Stimulated activated CD4-positive, alpha-beta T cell treated with anti-CD3 and anti-CD28 coated beads, Interleukin-4, amount 100 ng/mL, for 48 hours (primary cell): Measurements from ENCODE around the gene CYP2W1.
"Not testable (repeated sequence)": the region's sequence is repeated elsewhere in the genome, so short reads cannot be mapped to it uniquely, and the experiment has no call there.

ENCODE experiments used
- DNase-seq, 2 donors: peaks; one replicate each; pipeline ENCODE4 v3.0.0-alpha.2; 2020; ENCODE audit warnings: low read depth in 2 of 2

Gene CYP2W1

DNA sequence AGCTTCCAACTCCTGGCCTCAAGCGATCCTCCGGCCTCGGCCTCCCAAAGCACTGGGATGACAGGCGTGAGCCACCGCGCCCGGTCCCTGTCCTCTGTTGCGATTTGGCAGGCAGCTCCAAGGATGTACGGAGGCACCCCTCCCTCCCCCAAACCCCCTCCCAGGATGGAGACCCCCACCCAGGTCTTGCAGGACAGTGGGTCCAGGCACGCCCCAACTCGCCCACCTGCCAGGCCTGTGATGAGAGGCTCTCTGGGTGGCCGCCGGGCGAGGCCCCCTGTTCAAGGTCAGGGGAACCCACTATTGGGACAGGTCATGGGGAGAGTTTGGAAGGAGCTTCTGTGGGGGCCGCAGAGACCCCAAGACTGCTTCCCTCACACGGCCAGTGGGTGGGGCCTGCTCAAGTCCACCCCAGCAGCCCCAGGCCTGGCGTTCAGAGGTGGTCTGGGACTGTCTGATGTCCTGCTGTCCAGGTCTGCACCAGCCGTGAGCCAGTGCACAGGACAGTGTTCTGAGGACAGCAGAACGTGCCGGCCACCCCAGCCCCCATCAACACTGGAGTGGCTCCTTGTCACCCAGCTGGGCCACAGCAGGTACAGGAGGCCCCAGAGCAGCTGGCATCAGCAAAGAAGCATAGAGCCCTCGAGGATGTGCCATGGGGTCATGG lies 31.0 kb upstream of the CYP2W1 start:
- no peak for DNase-seq

DNA sequence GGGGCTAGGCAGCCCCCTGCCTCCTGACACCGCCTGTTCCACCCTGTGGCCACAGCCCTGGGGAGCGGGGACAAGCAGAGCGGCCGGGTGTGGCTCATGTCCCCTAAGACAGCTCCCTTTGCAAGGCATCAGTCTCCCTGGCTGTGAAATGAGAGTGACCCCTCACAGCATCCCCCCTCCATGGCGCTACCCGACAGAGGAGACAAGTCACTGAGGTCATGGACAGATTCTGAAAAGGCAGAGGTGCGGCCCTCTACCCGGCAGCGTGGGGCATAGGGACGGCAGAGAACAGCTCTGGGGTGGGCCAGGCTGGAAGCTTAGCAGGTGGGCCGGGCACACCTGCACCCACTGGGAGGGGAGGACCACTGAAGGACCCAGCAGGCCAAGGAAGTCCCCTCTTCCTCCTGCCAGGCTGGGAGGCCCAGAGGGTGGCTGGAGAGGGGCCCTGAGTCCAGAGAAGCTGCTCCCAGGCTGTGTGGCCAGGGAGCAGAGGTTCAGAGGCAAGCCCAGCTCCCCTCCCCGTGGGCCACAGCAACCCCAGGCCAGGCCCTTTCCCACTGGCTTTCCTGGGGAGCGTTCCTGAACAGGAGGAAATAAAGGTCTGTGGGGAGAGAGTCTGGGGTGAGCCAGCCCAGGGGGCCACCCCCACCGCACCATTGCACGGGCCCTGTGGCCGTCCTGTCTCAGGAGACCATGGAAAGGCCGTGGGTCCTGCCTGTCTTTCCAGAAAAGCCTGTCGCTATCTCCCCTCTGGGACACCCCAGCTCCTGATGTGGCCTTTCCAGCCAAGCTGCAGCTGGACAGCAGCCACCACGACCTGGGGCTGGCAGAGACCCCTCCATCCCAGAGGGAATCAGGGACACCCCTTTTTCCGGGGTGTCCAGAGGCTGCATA lies 30.2 kb upstream of the CYP2W1 start:
- no peak for DNase-seq

DNA sequence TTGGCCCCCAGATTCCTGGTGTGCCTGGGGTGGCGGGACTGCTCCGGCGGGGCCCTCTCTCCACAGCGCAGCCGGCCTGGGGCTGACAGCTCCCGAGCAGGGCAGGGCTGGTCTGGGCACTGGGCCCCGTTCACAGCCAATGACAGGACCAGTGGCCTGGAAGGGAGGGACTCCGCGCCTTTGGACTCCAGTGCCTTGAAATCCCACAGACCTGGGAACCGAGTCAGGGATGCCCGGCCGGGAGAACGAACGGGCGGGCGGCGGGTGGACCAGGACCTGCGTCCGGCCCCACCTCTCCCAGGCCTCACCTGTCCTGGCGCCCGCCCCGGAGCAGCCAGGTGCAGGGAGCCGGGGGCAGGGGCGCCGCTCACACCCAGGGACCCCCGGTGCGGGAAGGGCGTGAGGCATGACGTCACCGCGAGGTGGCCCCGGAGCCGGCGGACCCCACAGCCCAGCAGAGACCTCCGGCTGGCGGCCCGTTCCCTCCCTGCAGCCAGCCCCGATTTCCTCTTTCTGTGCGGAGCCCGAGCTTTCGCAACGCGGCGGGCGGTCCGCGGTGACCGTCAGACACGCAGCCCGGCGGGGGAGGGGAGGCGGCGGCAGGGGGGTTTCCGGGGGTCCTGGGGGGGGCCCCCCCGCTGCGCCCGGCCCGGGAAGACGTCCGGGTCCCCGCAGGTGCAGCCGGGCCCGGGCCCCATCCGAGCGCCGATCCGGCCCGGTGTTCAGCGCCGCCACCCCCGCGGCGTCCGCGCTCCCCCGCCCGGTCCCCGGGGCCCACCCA lies 29.2 kb upstream of the CYP2W1 start:
- no peak for DNase-seq

DNA sequence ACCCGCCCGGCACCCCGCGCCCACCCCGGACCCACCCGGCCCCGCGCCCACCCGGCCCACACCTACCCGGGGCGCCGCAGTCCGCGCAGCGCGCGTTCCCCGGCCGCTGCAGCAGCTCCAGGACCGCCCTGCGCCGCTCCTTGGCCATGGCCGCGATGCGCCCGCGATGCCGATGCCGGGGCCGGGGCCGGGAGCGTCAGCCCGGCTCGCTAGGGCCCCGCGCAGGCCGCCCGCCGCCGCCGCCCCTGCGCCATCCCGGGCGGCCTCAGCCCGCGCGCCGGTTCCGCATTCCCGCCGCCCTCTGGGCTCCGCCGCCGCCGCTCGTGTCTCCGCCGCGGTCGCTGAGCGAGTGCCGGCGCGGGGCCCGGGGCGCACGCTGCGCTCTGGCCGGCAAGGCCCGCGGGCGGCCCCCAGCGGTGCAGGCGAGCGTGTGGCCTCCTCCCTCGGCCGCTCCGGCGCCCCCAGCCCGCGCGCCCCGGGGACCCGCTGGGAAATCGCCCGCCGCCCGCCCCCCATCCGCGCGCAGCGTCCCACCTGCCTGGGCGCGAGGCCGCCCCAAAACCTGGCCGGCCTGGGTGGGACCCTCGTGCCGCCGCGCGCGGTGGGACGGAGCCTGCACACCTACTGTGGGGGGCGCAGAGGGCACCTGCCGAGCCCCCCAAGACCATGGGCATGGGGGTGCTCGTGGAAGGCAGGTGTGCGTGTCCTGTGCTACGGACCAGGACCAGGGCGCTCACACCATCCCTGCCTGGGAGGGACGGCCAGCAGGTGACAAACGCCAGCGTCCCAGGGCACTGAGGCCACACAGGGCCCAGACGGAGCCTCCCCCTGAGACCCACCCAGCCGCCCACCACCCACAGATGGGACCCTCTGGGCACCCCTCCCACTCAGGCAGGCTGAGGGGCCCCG lies 28.4 kb upstream of the CYP2W1 start, which contains the start of gene ADAP1:
Gene ADAP1, minus strand, starts transcription at position 351 of the 909 bp plus-strand sequence. Its CDS starts 203 bp downstream, at position 148.
- peak; percentile 31 to 48 for DNase-seq

DNA sequence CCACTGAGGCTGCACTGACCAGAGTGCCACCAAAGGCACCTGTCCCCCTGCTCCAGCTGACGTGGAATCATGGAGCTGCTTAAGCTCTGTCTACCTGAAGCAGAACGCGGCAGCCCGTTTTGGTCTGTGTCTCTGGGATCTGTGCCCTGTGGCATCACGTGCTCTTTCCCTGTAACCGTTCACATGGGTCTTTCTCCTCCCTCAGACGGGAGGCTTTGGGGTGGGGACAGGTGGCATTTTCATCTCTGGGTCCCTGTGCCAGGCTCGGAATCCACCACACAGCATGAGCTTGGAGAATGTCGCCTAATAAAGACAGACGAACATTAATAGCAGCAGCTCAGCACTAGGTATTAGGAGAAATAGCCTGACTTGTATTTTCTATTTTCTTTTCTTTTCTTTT lies 26.9 kb upstream of the CYP2W1 start:
- no peak for DNase-seq

DNA sequence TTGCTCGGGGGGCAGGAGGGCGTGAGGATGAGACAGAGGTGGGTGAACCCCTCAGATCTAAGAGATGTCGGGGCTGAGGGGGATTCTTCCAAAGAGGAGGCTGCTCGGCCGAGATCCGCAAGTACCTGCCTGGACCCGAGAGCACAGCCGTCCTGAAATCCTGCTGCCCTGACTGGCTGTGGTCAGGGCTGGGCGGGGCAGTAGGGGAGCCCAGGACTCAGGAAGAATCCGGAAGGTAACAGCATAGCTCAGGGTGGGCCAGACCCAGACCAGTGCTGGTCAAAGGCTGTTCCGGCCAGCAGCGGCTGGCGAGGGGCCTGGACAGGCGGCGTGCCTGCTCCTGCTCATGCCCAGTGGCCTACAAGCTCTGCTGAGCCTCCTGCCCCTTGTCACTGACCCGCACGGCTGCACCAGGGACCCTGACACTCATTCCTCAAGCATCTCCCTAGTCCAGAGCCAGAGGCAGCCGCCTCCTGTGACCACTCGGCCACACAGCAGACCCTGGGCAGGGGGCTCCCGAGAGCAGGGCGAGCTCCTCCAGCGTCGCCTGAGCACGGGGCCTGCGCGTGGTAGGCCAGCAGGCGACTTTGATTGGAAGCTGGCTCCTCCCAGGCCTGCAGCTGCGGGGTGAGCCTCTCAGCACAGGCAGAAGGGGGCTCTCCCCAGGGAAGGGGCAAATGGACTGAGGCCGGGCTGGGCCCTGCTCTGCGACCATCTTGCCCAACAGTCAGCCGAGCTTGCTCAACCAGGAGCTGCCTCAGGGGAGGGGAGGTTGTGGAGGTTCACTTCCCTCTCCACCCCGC lies 25.4 kb upstream of the CYP2W1 start:
- DNase-seq = no peak

DNA sequence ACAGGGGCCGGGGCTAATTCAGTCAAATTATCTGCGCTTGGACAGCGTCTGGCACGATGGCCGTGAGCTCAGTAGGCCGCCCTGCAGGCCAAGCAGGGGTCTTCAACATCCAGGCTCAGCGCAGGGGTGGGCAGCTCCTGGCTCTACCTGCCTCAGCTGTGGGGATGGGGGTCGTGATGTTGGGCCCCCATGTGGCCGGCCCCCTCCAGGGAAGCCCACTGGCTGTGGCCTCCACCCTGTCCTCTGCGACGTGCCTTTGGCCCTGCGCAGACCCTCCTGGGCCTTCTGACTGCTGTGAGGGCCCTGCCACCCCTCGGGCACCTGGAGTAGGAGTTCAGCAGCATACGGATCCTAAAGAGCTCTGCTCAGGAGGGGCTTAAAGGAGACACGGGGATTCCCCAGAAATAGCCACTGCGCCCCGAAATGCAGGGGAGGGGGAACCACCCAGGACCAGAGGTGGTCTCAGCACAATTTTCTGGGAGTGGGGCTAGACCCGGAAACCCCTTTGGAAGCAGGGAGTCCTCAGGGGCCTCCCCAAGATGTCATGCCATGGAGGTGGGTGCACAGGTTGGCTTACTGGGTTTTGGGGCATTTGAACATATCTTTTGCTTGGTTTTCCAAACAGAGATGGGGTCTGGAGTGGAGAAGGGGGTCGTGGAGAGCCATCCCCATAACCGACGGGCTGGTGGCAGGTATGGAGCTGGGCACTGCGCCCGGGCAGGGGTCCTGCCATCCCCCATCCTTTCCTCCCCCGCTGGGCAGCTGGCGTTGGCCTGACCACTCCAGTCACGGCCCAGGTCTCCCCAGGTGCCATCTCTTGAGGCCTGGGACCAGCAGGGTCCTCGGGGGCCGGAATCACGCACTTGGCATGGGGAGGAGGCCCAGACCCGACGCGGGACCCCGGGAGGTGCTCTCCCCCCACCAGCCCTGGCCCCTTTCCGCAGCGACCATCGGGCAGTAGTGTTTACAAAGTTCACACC lies 24.5 kb upstream of the CYP2W1 start:
- no peak for DNase-seq

DNA sequence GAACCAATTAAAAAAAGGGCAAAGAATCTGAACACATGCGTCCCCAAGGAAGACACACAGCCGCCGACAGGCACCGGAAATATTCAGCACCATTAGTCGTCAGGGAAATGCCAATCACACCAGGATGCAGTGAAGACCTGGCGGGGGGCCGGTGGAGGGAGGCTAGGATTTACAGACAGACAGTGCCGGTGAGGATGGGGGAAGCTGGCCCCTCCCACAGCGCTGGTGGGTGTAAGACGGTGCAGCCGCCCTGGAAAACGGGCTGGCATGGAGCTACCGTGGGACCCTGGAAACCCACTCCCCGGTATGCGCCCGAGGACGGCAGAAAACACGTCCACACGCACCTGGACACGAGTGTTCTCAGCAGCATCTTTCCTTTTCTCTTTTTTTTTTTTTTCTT lies 23.7 kb upstream of the CYP2W1 start:
- no peak for DNase-seq

DNA sequence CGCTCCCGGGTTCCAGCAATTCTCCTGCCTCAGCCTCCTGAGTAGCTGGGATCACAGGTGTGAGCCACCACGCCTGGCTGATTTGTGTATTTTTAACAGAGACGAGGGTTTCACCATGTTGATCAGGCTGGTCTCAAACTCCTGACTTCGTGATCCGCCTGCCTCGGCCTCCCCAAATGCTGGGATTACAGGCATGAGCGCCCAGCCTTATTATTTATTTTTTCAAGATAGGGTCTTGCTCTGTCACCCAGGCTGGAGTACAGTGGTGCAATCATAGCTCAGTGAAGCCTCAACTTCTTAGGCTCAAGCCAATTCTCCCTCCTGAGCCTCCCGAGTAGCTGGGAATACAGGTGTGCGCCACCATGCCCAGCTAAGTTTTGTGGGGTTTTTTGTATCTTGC lies 23.2 kb upstream of the CYP2W1 start:
- DNase-seq = not testable (repeated sequence)

DNA sequence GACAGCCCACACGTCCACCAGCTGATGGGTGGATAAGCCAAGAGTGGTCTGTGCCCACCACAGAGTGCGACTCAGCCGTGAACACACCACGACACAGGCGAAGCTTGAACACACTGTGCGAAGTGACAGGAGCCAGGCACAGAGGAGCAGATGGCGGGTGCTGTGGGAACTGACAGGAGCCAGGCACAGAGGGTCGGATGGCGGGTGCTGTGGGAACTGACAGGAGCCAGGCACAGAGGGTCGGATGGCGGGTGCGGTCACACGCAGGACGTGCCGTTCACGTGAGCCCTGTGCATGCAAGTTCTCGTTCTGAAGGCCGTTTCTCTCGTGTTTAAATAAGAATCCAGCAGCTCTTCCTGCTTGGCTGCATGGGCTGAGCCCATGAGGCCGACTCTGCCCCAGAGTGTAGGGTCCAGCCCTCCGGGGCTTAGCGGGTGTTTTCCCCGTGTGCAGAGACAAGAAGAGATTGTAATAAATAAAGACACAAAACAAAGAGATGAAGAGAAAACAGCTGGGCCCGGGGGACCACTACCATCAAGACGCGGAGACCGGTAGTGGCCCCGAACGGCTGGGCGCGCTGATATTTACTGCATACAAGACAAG lies 22.6 kb upstream of the CYP2W1 start:
- DNase-seq = no peak

DNA sequence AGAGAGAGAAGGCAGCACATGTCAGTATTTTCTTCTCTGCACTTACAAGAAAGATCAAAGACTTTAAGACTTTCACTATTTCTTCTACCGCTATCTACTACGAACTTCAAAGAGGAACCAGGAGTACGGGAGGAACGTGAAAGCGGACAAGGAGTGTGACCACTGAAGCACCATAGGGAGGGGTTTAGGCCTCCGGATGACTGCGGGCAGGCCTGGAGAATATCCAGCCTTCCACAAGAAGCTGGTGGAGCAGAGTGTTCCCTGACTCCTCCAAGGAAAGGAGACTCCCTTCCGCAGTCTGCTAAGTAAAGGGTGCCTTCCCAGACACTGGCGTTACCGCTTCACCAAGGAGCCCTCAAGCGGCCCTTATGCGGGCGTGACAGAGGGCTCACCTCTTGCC lies 22.0 kb upstream of the CYP2W1 start:
- not testable (repeated sequence) for DNase-seq

DNA sequence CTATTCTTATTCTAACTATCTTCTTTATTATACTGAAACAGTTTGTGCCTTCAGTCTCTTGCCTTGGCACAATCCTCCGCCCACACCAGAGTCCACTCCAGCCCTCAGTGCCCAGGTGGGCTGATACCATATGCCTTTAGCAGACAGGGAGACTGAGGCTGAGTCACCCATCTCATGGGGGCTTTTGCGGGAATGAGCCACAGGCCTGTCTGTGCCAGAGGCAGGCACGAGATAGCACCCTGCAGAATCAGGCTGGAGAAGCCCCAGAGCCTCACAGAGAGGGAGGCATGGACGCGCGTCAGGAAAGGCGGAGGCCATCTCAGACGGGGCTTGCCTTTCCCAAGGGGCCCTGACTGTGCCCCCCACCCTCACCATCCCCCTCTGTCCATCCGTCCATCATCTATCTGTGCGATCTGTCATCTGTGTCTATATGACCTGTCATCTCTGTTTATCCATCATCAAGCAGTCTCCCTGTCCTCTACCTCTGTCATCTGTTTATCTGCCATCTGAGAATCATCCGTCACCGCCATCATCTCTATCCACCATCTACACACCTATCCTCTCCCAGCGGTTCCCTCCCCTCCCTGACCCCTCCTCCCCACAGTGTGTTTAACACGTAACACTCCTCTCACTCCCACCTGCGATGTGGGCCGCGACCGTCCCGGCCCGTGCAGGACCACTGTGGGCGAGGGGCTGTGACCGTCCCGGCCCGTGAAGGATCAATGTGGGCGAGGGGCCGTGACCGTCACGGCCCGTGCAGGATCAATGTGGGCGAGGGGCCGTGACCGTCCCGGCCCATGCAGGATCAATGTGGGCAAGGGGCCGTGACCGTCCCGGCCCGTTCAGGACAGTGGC lies 21.2 kb upstream of the CYP2W1 start:
- no peak for DNase-seq

DNA sequence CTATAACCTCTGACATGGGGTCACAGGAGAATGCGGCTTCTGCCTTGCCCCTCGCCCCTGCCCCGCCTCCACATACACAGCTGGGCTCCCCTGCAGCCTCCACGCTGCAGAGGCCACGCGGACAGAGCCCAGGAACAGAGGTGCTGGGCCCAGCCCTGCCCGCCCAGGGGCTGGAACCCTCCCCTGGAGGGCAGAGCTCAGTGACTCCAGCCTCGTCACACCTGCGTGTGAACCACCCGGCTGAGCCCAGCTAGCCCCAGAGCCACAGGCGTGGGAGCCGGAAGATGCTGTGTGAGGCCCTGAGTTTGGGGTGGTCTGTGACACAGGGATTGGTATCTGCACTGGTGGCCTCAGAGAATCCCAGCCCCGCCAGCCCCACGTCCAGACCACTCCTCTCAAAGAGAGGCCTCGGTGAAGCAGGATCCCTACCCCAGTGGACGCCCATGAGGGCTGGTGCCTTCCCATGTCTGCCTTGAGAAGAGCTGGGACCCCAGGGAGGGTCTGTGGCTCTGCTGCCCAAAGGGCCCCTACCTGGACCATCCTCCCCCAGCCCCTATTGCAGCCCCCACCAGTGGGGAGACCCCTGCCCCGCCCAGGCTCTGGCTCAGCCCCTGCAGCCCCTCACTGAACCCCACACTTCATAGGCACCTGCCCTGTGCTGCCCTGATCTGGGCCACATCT lies 20.4 kb upstream of the CYP2W1 start:
- no peak for DNase-seq

DNA sequence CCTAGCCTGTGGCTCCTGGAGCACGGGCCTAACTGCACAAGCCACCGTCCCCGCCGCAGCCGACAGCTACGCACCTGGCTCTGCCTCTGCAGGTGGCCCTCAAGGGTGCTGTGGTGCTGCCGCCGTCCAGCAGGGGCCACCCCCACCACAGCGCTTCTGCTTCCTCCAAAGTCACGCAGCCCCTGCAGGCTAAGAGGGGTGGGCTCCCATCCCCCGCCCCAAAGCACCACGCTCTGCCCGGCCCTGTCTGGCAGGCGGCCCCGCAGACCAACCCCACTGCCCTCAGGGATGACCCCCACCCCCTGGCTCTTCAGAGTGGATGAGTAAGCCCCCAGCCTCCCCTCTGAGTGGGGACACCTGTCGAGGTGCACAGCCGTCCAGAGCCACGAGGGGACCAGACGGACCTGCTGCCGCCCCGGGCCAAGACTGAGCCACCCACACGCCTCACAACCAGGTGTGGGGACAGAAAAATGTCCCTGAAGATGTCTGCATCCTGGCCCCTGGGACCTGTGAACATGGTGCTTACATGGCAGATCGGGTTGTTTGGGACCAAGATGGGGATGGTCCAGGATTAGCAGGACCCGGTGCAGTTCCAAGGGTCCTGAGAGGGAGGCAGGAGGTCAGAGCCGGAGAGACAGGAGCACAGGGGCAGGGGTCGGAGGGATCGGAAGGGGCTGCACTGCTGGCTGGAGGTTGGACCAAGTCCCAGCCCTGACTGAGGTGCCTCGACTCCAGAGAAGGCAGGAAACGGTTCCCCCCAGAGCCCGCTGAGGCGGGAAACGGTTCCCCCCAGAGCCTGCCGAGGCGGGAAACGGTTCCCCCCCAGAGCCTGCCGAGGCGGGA lies 19.5 kb upstream of the CYP2W1 start:
- DNase-seq = no peak

DNA sequence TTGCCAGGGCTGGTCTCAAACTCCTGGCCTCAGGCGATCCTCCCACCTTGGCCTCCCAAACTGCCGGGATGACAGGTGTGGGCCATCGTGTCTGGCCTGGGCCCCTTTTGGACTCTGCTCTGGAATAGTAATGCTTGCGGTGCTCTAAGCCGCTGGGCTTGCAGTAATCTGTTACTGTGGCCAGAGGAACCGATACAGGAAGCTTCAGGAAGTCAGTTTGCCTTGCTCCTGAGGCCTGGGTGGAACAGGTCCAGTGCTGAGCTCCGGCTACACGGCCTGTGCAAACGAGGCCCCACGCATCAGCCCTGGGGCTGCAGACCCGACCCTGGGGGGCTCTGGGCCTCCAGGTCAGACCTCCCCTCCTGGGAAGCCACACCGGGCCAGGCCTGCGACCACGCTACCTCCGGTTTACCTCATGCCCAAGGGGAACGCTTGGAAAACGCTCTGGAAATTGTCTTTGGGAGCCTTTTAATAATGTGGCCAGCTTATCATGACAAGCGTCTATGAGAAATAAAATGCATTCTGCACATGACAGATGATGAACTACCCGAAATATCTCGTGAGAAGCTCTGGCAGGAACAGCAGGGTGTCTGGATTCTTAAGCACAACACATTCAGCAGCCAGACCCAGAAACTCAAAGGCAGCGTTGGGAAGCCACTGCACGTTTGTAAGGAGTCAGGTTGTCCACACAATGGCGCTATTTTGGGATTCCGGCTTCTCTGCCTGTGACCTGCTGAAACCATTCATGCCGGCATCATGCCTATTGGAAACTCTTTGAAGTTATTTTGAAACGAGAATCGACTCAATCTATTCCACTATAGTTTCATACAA lies 18.4 kb upstream of the CYP2W1 start:
- DNase-seq = no peak
